ENCODE data around the gene USP34. TPM values are rescaled to one million over a fixed set of nuclear protein-coding genes. Genes with fewer than 3 reads are reported as not detected.

Gene USP34
- total and polyA plus RNA-seq, 2 of the 8 experiments (the other 6 are each of a cell fraction or from before 2014, with no cell fraction given), result 56.7 to 91.7 TPM

GRCh38 chr2:61275575-61276184 lies 195.2 kb downstream of the USP34 start:
- Histone ChIP-seq H4K91ac (replicated peaks; ENCODE audit: insufficient read length, low read length) (no peak overlapping the region), H3K4me2 (ENCODE audit: insufficient read depth in 1 of 2, low read depth in 2 of 2, low read length in 2 of 2) (no peak overlapping the region), H2BK12ac (ENCODE audit: low read depth, low read length) (no peak overlapping the region), H3K4ac (replicated peaks; ENCODE audit: insufficient read length, low read depth, low read length) (no peak overlapping the region), H3K79me2 (ENCODE audit: control insufficient read depth in 1 of 2, insufficient read depth in 2 of 2, low read length in 2 of 2) (no peaks in the 10 kb centered on the region), H2BK120ac (replicated peaks; ENCODE audit: low read depth, low read length) (no peak overlapping the region), H3K27me3 (replicated peaks in 1 of 4; ENCODE audit: control insufficient read depth in 3 of 4, extremely low read depth in 1 of 4, insufficient read depth in 3 of 4, low read length in 3 of 4) (no peaks in the 10 kb centered on the region), H3K79me1 (ENCODE audit: low read depth, low read length) (no peaks in the 10 kb centered on the region), H3K14ac (ENCODE audit: insufficient read length) (no peak overlapping the region), H3K9ac (replicated peaks in 1 of 4; ENCODE audit: extremely low read depth in 1 of 4, low read depth in 3 of 4, low read length in 3 of 4) (no peak overlapping the region), H3K56ac (replicated peaks; ENCODE audit: insufficient read length, low read depth, low read length) (no peak overlapping the region), H4K20me1 (replicated peaks in 1 of 2; ENCODE audit: control insufficient read depth in 1 of 2, insufficient read depth in 2 of 2, low read length in 2 of 2) (no peaks in the 10 kb centered on the region), H2BK5ac (ENCODE audit: low read depth, low read length) (no peak overlapping the region), H3K27ac (ENCODE audit: low read depth, low read length) (no peak overlapping the region), H3K36me3 (ENCODE audit: control insufficient read depth in 2 of 4, insufficient read depth in 4 of 4, low read length in 3 of 4) (peaks cover 3 to 22% (median 8%) of the 10 kb centered on the region in 4 experiments; a peak in 7 of 8 replicates), H3K23me2 (ENCODE audit: low read depth, low read length) (no peaks in the 10 kb centered on the region; the same call in 1 of the 2 replicates), H2AFZ (ENCODE audit: low read length) (no peak overlapping the region), H3K4me3 (ENCODE audit: extremely low read depth in 1 of 4, insufficient read depth in 2 of 4, low read depth in 3 of 4, low read length in 4 of 4) (no peak overlapping the region), H3K4me1 (replicated peaks in 1 of 4; ENCODE audit: control insufficient read depth in 3 of 4, insufficient read depth in 4 of 4, low read length in 3 of 4) (no peaks in the 10 kb centered on the region; a peak in 1 of 7 replicates), H4K8ac (ENCODE audit: extremely low read depth, insufficient read depth, low read length) (no peak overlapping the region), H2BK15ac (ENCODE audit: low read length) (no peak overlapping the region), H2BK20ac (ENCODE audit: low read length) (no peak overlapping the region), H3K23ac (ENCODE audit: insufficient read length) (no peak overlapping the region), H2AK5ac (ENCODE audit: low read depth, low read length) (no peak overlapping the region), H3K9me3 (ENCODE audit: insufficient read depth in 2 of 2, low read depth in 1 of 2, low read length in 1 of 2) (no peaks in the 10 kb centered on the region), H3K18ac (ENCODE audit: extremely low read depth, low read length) (no peak overlapping the region), H4K5ac (ENCODE audit: insufficient read length, low read depth, low read length) (no peak overlapping the region)
- ChIA-PET POLR2A (ENCODE audit: partially characterized antibody) (no interaction called here), CTCF (ENCODE audit: partially characterized antibody) (no interaction called here)
- no peak for DNase-seq (ENCODE audit: low read depth in 1 of 2, low spot score in 2 of 2)
- FAIRE-seq, result no peak
- 100% methylated on average over 1 of the region's 1 CpG; no CpG with 5 or more reads in 1 of the 2 experiments for WGBS, 2 experiments (ENCODE audit: extremely low coverage in 1 of 2, insufficient coverage in 1 of 2, insufficient read length in 1 of 2, insufficient replicate concordance in 2 of 2, low coverage in 1 of 2, low lambda C conversion rate in 2 of 2, missing lambda C conversion rate in 1 of 2)
- no peak for TF ChIP-seq MAFK (IDR thresholded peaks at IDR 0.05; ENCODE audit: low read depth, low read length)

All from H1 (cell line).